HG02943 (cell line): ENCODE measurements around the gene LCN6.

Experiments used
- ATAC-seq: cut with Tn5 transposase; IDR thresholded peaks from one replicate; pipeline ENCODE4 v1.9.1; 2021; ENCODE audit warnings: mild to moderate bottlenecking, low read depth, moderate library complexity; ENCODE audit not compliant: unreplicated experiment

The LCN6 gene

DNA sequence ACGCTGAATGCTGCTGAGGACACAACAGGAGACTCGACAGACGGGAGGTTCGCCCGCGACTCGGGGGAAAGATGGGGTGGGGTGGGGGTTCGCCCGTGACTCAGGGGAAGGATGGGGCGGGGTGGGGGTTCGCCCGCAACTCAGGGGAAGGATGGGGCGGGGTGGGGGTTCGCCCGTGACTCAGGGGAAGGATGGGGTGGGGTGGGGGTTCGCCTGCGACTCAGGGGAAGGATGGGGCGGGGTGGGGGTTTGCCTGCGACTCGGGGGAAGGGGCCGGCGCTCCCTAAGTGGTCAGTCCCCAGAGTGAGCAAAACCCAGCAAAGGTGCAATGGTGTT lies 2.2 kb downstream of the LCN6 start:
- no peak for ATAC-seq

GRCh38 chr9:136745389-136746154 lies 2.8 kb downstream of the LCN6 start:
- ATAC-seq, result no peak

- ATAC-seq, result no peak
These were observed 3.6 kb downstream of the LCN6 start for GRCh38 chr9:136744773-136745172.

DNA sequence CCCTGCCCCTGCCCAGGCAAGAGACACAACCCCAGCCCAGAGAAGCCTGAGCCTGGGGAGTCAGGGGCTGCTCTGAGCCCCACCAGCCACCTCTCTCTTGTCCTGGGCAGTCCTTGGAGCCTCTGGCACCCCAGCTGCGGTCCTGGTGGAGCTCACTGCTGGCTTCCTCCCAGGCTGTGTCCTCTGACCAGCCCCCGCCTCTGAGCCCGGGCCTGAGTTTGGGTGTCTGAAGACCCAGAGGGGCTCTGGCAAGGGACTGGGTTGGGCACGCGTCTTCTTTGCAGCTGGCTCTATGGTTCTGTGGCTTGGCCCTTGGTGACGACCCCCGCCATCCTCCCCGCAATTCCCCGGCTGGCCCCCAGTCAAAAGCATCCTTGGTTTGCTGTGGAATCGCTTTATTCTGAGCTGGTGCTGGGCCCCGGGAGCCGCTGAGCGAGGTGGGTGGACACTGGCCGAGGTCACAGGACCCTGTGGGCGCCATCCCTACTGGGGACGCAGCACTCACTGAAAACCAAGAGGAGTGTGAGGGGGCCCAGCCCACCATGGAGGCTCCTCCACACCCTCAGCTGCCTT lies 4.6 kb downstream of the LCN6 start:
- ATAC-seq, result no peak

- no peak for ATAC-seq
These were observed 5.5 kb downstream of the LCN6 start, which contains the start of gene LCN10 for GRCh38 chr9:136742591-136743391. Gene LCN10 (minus strand): TSS chr9:136742940. CDS start chr9:136742903, 37 bp downstream.

GRCh38 chr9:136741883-136742571 lies 6.3 kb downstream of the LCN6 start:
- ATAC-seq, result no peak

DNA sequence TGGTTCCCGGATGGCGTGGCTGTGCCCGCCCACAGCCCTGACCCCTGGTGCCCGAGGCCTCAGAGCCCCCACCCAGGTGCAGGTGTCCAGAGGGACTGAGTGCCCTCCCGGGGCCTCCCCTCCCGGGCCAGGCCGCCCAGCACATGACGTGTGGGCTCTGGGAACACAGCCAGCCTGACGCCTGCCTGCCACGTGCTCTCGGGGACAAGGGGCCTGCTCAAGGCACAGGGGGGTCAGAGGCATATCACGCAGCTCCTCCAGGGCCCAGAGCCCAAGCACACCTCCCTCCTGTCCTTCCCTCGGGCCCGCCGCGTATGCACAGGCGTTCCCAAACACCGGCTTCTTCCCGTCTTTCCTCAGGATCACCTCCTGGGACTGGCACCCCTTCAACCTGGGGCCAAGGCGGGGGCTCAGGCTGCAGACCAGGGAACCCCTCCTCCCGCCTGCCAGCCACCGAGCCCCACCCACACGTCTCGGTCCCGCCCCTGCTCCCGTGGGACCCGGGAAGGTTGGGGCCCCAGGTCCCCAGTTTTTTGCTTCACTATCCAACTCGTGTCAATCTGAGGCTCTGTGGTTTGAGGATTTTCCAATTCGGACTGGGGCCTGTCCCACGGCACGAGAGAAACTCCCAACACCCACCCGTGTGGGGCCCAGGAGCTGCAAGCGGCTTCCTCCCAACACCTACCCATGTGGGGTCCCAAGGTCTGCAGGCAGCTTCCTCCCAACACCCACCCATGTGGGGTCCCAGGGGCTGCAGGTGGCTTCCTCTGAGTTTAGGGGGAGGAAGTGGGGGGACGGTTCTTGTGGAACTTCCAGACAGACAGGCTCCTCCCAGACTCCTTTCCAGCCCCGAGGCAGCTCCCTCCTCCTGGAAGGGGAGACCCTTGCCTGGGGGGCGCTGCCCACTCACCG lies 7.1 kb downstream of the LCN6 start:
- ATAC-seq, result no peak

DNA sequence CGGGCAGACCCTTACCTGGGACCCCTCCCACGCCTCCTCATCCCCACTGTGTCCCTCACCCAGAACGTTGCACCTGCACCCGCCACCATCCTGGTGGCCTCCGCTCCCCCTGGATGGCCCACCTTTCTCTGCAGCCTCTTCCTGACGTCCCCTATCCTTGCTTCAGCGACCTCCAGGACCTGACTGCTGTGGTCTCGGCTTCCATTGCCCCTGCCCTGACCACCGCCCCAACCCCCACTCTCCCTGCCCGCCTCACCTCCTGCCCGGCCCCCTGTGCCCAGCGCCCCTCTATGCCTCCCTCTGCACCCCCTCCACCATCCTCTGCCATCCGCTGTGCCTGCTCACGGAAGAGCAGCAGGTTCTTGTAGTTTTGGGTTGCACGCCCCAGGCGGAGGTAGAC lies 7.8 kb downstream of the LCN6 start:
- no peak for ATAC-seq

GRCh38 chr9:136740069-136740468 lies 8.3 kb downstream of the LCN6 start:
- no peak for ATAC-seq

- no peak for ATAC-seq
These were observed 8.8 kb downstream of the LCN6 start for GRCh38 chr9:136739509-136739908.

DNA sequence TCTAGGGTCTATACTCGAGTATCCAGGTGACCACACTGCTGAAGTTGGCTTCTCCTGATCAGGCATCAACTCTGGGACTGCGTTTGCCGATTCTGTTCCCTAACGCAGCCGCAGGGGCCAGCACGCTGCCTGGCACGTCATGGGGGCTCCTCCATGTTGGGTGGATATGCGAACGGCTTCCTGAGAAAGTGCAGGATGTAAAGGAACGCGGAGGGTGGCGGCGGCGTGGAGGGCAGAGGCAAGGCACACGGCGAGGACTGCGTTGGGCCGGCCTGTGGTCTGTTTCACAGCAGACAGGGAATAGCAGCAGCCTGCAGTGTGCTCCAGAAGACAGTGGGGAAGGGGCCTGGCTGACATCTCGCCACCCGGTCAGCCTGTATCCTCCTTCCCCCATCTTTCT lies 9.4 kb downstream of the LCN6 start:
- no peak for ATAC-seq

GRCh38 chr9:136735812-136736480 lies 12.4 kb downstream of the LCN6 start:
- no peak for ATAC-seq

GRCh38 chr9:136734837-136735496 lies 13.4 kb downstream of the LCN6 start:
- no peak for ATAC-seq

DNA sequence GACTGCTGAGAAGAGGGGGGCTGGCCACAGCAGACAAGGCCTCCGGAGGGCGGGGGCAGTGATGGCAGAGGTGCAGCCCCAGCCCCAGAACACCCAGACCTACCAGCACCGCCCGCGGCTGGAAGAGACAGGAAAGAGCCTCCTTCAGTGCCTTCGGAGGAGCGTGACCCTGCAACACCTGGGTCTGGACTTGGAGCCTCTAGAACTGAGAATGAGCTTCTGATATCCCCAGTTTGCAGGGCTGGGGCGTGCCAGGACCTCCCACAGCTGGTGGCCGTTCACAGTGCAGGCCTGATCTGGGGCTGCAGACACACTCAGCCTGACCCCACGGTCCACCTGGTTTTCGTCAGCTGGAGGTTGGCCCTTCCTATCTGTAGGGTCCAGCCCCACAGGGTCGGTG lies 14.7 kb downstream of the LCN6 start:
- ATAC-seq, result no peak

- ATAC-seq, result no peak
These were observed 15.7 kb downstream of the LCN6 start for GRCh38 chr9:136732444-136733178.

DNA sequence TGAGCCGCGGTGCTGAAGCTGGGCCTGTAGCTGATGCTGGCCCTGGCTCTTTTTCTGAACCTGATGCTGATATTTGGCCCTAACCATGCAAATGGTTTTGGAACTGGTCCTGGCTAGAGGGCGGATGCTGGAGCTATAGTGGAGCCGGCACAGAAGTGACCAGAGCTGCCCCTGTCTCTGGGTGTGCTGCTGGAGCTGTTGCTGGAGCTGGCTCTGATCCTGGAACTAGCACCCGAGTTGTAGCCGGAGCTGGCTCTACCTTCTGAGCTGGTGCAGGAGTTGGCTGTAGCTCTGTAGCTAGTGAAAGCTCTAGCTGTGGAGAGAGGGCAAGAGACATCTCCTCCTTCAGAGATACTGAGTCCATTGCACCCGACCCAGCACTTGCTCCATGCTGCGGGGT lies 18.4 kb downstream of the LCN6 start:
- no peak for ATAC-seq

DNA sequence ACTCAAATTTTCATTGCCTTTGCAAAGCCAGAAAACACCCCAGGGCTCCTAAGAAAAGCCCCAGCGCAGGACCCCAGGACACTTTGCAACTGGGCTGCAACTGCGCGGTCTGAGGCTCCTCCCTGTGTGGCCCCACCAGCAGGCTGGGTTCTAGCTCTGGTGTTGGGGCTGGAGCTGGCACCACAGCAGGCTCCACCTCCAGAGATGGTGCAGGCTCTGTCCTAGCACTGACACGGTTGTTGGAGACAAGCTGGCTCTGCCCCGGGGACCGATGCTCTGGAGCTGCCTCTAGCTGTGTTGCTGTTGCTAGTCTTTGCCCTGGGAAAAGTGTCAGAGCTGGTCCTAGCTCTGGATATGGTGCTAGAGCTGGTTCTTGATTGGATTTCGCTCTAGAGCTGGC lies 19.2 kb downstream of the LCN6 start:
- ATAC-seq, result no peak

DNA sequence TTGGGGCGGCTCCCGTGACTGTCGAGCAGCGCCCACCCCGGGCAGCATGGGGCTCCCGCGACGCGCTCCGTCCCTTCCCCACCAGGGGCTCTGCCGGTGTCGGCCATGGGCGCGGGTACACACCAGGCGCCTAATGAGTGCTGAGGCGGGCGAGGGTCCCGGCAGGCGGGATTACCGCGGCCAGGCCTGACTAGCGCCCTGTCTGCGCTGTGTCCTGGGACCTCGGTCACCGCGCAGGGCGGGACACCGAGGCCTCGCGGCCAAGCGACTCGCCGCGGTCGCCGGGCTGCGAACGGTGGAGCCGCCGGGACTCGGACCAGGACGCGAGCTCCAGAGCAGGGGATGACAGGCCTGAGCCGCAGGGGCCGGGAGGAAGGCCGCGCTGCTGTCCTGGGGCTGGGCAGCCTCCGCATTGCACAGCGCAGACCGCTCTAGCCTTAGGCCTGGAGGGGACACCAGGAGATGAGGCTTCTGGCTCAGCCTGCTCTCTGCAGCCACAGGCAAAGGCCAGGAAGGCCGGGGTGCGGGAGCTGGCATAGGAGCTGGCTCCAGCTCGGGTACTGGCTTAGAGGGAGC lies 19.7 kb downstream of the LCN6 start:
- peak; percentile 5 for ATAC-seq
